Peyer's patch (tissue), 4 donors: ENCODE data around the gene KCTD2. TPM values are rescaled to one million over a fixed set of nuclear protein-coding genes. Genes with fewer than 3 reads are reported as not detected.
A peak's percentile ranks its signal among the peaks of the same experiment; 100 is the strongest.

Experiments
- DNase-seq, 3 donors: peaks; one replicate each; pipeline ENCODE4 v3.0.0-alpha.2; 2017 to 2019
- H3K27ac ChIP-seq, 4 donors: fragments of 200-600 bp; sonication (generic); one replicate each; pipeline ENCODE4 v1.5.1; 2016 to 2019
- H3K27me3 ChIP-seq, 2 donors: fragments of 200-600 bp; sonication (generic); one replicate each; pipeline ENCODE4 v1.5.1; 2019
- H3K36me3 ChIP-seq, 3 donors: fragments of 200-600 bp; sonication (generic); one replicate each; pipeline ENCODE4 v1.5.1; 2016 to 2019
- H3K4me1 ChIP-seq, 4 donors: fragments of 200-600 bp; sonication (generic); one replicate each; pipeline ENCODE4 v1.5.1; 2016 to 2019
- H3K4me3 ChIP-seq, 4 donors: fragments of 200-600 bp; sonication (generic); 1 replicate in 3 of 4; 2 replicates in 1 of 4; pipeline ENCODE4 v1.5.1; 2016 to 2019; ENCODE audit warnings: mild to moderate bottlenecking in 1 of 4
- H3K9me3 ChIP-seq, 4 donors: fragments of 200-600 bp; sonication (generic); one replicate each; pipeline ENCODE4 v1.5.1; 2016 to 2019; ENCODE audit warnings: mild to moderate bottlenecking in 1 of 4
- POLR2A ChIP-seq, 2 donors: fragments of 450-650 bp; IDR thresholded peaks; one replicate each; pipeline ENCODE4 v1.5.1; 2017; ENCODE audit warnings: antibody characterized with exemption in 2 of 2, mild to moderate bottlenecking in 2 of 2, moderate library complexity in 2 of 2
- total RNA-seq, 4 donors: library from RNA; depleted of rRNA; stranded (reverse); fragments of >200 nt; gene quantifications; one replicate each; pipeline ENCODE4 v1.1.0, GENCODE V29; 2016
- TF ChIP-seq, protein P1 (sequence below), 6 experiments: fragments of 450-650 bp in 4 of 6; fragments of 200-600 bp in 2 of 6; sonication (generic) in 1 of 6; IDR thresholded peaks; one replicate each; pipeline ENCODE4 v1.5.1; 2017 to 2019; ENCODE audit warnings: antibody characterized with exemption in 6 of 6, mild to moderate bottlenecking in 3 of 6, moderate library complexity in 1 of 6

Gene KCTD2
- total RNA-seq, 4 donors from 2014 or later = 14.9 to 23.5 (median 20.4) TPM

DNA sequence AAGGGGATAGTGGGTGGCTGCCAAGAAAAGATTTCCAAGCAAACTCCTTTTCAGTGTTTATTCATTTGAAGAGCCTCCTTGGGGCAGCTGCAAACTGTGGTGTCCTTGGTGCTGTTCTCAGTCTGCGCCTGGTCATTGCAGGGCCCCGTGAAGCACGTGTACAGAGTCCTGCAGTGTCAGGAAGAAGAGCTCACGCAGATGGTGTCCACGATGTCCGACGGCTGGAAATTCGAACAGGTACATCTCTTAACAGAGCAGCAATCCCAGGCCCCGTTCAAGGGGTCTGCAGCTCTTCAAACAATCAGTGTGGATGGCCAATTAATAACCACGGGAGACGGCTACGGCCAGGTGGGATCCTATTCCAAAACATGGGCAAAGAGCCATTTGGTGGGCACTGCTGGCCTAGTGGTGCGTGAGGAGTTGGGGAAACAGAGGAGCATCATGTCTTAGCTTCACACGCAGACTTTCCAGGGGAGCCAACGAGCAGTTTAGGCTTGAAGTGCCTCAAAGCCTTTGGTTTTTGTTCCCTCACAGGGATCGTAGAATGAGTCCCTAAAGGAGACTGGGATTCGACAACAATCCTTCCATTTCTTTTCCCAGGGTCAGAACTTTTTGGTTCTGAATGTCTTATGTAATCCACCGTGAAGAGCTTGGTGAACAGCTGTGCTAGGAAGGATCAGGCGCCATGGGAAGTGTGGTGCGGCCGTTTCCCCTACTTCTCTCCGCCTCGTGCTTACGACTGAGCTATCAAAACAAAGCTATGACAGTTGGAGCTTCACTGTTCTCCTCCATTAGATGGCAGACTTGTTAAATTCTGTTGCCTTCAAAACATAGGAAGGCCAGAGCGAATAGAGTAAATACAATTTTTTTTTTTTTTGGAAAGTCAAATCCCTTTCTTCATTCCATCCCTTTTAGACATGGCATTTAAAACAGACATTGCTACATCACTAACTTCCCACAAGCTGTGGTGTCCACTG is 12.6 kb downstream of the KCTD2 start:
- H3K4me3 ChIP-seq = no peak overlapping the region
- H3K27ac ChIP-seq = peak overlapping the region in 3 of 4 donors; percentile 33 to 77 (median 42)
- no peaks in the 10 kb centered on the region for H3K9me3 ChIP-seq
- H3K4me1 ChIP-seq = peaks cover 0 to 6% (median 0%) of the 10 kb centered on the region in 4 donors
- no peak for DNase-seq
- H3K27me3 ChIP-seq = no peaks in the 10 kb centered on the region
- H3K36me3 ChIP-seq = peaks cover 0 to 79% (median 0%) of the 10 kb centered on the region in 3 donors
- TF ChIP-seq, protein P1, sequence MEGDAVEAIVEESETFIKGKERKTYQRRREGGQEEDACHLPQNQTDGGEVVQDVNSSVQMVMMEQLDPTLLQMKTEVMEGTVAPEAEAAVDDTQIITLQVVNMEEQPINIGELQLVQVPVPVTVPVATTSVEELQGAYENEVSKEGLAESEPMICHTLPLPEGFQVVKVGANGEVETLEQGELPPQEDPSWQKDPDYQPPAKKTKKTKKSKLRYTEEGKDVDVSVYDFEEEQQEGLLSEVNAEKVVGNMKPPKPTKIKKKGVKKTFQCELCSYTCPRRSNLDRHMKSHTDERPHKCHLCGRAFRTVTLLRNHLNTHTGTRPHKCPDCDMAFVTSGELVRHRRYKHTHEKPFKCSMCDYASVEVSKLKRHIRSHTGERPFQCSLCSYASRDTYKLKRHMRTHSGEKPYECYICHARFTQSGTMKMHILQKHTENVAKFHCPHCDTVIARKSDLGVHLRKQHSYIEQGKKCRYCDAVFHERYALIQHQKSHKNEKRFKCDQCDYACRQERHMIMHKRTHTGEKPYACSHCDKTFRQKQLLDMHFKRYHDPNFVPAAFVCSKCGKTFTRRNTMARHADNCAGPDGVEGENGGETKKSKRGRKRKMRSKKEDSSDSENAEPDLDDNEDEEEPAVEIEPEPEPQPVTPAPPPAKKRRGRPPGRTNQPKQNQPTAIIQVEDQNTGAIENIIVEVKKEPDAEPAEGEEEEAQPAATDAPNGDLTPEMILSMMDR (IDR thresholded peaks at IDR 0.05) = peak in 4 of 6 experiments; percentile 32 to 61 (median 54)
- TF ChIP-seq POLR2A (IDR thresholded peaks at IDR 0.05) = no peak

GRCh38 chr17:75060434-75061054 is 13.5 kb downstream of the KCTD2 start:
- H3K36me3 ChIP-seq = peaks cover 0 to 75% (median 0%) of the 10 kb centered on the region in 3 donors
- peak overlapping the region in 2 of 4 donors; percentile 23 to 61 for H3K27ac ChIP-seq
- H3K4me1 ChIP-seq = peaks cover 0 to 6% (median 0%) of the 10 kb centered on the region in 4 donors
- no peak for TF ChIP-seq POLR2A (IDR thresholded peaks at IDR 0.05)
- TF ChIP-seq, protein P1 (IDR thresholded peaks at IDR 0.05) = no peak
- H3K9me3 ChIP-seq = no peaks in the 10 kb centered on the region
- no peak overlapping the region for H3K4me3 ChIP-seq
- no peaks in the 10 kb centered on the region for H3K27me3 ChIP-seq
- no peak for DNase-seq

- no peaks in the 10 kb centered on the region for H3K27me3 ChIP-seq
- no peaks in the 10 kb centered on the region for H3K9me3 ChIP-seq
- H3K4me1 ChIP-seq = peaks cover 0 to 6% (median 0%) of the 10 kb centered on the region in 4 donors
- H3K36me3 ChIP-seq = peaks cover 0 to 70% (median 0%) of the 10 kb centered on the region in 3 donors
- TF ChIP-seq POLR2A (IDR thresholded peaks at IDR 0.05) = no peak
- TF ChIP-seq, protein P1 (IDR thresholded peaks at IDR 0.05) = no peak
- H3K27ac ChIP-seq = no peak overlapping the region
- no peak overlapping the region for H3K4me3 ChIP-seq
- DNase-seq = no peak
Observed at GRCh38 chr17:75061055-75061438, 14.0 kb downstream of the KCTD2 start.

DNA sequence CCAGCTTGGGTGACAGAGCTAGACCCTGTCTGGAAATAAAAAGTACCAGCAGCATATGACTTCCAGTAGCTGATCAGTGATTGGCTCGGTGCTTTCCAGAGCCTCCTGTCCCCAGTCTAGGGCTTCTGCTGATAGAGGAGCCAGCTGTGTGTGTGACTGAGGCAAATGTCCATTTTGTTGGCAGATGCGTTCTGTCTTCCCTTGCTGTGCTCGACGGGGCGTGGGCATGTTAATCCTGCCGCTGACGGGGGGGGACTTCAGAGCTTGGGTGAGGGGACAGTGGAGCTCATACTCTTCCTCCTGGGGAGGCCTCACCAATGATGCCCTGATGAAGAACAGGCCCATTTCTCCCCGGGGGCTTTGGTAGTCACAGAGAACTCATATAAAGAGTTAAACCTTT is 14.6 kb downstream of the KCTD2 start:
- peaks cover 0 to 65% (median 0%) of the 10 kb centered on the region in 3 donors for H3K36me3 ChIP-seq
- no peak overlapping the region for H3K27ac ChIP-seq
- H3K9me3 ChIP-seq = no peaks in the 10 kb centered on the region
- peaks cover 0 to 6% (median 0%) of the 10 kb centered on the region in 4 donors for H3K4me1 ChIP-seq
- no peak for TF ChIP-seq POLR2A (IDR thresholded peaks at IDR 0.05)
- TF ChIP-seq, protein P1 (IDR thresholded peaks at IDR 0.05) = no peak
- H3K27me3 ChIP-seq = no peaks in the 10 kb centered on the region
- no peak overlapping the region for H3K4me3 ChIP-seq
- no peak for DNase-seq

DNA sequence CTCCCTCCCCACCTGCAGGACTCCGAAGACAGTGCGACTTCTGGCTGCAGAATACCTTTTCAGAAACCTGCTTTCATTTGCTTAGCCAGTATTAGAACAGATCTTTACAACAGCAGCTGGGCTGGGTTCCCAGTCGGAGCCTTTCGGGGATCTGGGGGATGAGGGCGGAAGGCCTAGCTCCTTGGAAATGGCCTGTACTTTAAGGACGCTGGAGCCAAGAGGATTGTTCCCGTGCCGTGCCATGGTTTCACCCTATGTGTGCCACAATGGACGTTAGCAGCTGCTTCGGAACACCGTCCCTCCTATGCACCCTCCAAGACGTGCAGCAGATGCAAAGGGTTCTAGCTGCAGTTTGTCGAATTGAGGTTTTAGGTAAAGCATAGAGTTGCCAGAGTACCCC is 16.2 kb downstream of the KCTD2 start:
- TF ChIP-seq, protein P1 (IDR thresholded peaks at IDR 0.05) = no peak
- no peak for TF ChIP-seq POLR2A (IDR thresholded peaks at IDR 0.05)
- Histone ChIP-seq H3K27me3 (no peaks in the 10 kb centered on the region), H3K9me3 (no peaks in the 10 kb centered on the region), H3K36me3 (peaks cover 0 to 54% (median 0%) of the 10 kb centered on the region in 3 donors), H3K4me3 (no peak overlapping the region), H3K27ac (no peak overlapping the region), H3K4me1 (peaks cover 0 to 6% (median 0%) of the 10 kb centered on the region in 4 donors)
- DNase-seq = no peak
